NCI-H1092 (cell line): ENCODE data around the gene CLCF1.

Experiments used
- DNase-seq: peaks from one replicate; lab custom pipeline; 2025; lab: John Stamatoyannopoulos, UW

Gene CLCF1

DNA sequence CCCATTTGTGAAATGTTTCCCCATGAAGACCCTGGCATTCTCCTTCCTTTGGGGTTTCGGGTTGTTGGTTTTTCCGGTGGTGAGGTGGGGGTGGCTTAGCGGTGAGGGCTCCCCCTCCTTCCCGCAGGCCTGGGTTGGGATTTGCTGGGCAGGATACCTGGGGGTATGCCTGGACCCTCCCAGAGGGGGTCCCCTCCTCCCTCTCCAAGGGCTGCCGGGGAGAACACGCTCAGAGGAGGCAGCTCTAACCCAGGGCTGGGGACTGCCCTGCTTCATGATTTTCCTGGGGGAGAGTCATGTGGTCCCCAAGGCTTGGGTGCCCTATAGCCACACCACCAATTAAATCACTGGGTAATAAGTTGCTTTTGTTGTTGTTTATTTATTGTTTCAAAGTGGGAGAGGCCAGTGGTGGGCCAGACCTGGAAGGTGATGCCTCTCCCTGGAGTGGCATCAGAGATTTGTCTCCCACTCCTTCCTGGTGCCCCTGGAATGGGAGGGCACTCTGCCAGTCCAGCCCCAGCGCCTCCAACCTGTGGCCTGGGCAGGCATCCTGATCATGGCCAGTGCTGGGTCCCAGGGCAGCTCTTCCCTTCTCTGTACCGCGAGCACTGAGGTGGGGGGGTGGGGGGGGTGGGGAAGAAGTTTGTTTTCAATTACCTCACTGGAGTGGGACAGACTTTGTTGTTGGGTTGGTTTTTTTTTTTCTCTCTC is 1.3 kb upstream of the CLCF1 start:
- DNase-seq: no peak

- no peak for DNase-seq
Measured at GRCh38 chr11:67373648-67374570, 511 bp upstream of the CLCF1 start.

DNA sequence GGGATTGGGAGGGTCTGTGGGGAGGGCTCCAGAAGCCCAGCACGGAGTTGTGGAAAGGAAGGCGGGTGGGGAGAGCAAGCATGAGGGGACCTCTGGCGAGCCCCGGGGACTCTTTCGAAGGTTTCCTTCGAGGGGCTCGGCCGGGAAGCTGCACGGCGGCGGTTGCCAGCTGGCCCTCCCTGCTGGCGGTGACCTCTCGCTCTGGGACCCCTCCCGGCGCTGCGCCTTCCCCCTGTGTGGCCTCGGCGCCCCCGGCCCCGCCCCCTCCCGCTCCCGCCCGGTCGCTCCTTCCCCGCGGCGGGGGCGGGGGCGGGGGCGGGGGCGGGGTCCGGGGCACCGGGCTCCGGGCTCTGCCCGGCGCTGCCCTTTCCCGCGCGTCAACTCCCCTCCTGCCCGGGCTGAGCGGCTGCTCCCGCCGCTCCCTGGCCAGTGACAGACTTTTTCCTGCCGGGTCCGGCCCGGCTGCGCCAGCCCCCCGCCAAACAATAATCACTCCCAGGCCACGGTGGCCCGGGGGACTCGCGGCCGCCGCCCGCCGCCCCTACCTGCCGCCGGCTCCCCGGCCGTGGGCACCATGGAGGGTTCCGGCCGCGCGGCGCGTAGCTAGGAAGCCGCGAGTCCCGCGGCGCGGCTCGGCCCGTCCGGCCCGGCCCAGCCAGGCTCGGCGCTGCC is 941 bp downstream of the CLCF1 start:
- DNase-seq: no peak

DNA sequence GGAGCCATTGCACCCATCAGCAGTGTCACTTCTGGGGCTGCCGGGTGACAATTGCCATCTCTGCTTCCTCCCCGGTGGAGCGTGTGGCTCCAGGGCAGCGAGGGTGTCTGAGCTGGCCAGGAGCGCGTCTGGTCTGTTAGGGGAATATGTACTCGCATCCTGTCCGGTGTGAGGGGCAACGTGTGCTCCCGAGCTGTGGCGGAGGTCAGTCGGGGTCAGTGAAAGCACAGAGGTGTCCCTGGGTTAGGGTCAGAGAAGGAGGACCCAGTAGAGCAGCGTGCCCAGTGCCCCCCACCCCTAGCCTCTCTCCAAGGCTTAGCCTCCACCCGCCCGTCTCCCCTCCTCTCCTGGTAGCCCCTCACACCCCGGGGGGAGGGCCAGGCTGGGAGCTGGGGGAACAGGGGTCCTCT is 1.5 kb downstream of the CLCF1 start:
- no peak for DNase-seq

DNA sequence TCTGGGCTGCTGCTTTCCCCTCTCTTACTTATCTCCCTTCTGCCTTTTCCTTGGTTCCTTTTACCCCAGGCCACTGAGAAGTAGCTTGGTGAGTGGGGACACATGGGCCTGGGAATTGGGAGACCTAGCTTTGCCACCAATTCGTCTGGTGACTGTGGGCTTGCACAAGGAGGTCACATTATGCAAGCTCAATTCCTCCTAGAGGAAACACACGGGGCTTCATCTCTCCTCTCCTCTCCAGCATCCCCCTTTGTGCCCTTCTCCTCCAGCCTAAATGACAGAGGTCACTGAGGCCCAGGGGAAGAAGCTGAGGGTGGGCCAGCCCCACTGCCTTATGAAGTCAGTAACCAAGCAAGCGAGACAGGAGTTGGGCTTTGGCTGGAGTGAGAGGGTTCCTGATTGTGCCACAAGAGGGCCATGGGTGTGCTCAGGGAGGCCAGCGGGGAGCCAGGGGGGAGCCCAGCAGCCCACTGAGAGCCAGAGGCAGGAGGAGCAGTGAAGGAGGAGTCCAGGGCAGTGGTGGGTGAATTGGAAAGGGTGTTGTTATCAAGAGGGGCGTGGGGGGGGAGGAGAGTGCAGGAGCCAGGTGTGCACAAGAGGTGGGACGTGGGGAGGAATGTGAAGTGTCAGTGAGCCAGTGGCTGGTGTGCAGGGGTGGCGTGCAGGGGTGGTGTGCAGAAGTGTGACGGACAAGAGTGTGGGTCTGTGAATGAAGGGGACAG is 2.0 kb downstream of the CLCF1 start:
- DNase-seq: no peak

DNA sequence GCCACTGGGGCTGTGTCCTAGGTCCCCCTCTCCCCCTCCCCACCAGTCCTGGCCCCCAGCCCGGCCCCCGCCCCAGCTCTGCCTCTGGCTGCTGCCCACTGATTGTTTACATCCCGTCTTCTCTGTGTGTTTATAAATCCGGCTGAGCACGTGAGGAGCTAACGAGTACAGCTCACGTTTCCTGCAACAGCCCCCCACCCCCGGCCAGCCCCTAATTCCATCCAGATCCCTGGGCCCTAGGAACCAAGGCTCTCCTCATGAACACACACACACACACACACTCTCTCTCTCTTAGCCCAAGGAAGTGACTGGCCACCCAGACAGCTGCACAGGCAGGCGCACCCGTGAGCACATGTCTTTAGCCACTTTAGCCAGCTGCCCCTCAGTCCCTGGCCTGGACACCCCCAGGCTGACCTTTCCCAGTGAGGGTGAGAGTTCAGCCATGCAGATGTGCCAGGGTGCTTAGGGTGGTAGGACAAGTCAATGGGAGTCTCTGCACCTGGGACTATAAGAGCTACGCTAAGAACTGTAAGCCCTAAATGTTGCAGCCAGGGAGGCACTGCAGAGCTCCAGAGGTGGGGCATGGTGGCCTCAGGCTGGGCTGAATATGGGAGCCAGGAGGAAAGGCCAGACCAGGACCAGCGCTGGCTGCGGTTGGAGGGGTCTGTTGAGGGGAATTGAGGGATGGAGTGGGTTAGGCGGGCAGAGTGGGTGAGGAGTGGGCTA is 2.9 kb downstream of the CLCF1 start:
- DNase-seq: no peak

- DNase-seq: no peak
Measured at GRCh38 chr11:67369801-67370284, 3.6 kb downstream of the CLCF1 start.

DNA sequence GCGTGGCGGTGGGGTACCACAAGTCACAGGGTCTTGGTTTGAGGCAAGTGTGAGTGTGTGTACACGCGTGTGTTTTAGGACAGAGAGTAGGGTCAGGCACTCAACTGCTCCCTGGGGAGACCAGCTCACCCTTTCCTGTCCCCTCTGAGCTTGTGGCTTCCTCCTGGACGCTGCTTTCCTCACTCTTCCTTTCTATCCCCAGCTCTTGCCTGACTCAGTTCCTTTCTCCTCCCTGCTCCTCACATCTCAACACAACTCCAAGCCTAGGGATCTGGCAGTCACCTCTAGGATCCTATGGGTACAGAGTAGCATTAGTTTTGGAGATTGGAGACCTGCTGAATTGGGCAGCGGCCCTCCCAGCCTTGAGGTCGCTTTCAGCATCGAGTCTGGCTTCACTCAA is 4.1 kb downstream of the CLCF1 start:
- DNase-seq: no peak

- no peak for DNase-seq
Measured at GRCh38 chr11:67368621-67369020, 4.8 kb downstream of the CLCF1 start.

DNA sequence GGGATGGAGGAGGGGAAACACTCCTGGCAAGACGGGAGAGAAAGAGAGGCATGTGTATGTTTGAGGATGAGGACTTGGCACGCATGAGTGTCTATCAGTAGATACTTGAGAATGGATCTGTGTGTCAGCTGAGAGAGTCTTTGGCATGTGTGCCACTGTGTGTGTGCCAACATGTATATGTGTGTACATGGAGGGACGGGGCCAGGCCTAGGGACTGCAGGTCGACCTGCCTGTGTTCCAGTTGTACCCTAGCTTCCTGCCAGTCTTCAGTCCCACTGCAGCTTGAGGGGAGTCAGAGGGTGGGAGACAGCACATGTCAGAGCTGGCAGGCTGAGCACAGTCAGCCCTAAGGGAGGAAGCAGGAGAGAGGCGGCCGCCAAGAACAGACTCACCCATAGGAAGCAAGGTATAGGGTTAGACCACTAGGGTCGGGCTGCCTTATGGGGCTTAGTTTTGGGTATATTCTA is 5.6 kb downstream of the CLCF1 start:
- DNase-seq: no peak

GRCh38 chr11:67366961-67367760 is 6.2 kb downstream of the CLCF1 start:
- no peak for DNase-seq

GRCh38 chr11:67366546-67366945 is 6.9 kb downstream of the CLCF1 start:
- no peak for DNase-seq

GRCh38 chr11:67365736-67366444 is 7.5 kb downstream of the CLCF1 start:
- DNase-seq: no peak

DNA sequence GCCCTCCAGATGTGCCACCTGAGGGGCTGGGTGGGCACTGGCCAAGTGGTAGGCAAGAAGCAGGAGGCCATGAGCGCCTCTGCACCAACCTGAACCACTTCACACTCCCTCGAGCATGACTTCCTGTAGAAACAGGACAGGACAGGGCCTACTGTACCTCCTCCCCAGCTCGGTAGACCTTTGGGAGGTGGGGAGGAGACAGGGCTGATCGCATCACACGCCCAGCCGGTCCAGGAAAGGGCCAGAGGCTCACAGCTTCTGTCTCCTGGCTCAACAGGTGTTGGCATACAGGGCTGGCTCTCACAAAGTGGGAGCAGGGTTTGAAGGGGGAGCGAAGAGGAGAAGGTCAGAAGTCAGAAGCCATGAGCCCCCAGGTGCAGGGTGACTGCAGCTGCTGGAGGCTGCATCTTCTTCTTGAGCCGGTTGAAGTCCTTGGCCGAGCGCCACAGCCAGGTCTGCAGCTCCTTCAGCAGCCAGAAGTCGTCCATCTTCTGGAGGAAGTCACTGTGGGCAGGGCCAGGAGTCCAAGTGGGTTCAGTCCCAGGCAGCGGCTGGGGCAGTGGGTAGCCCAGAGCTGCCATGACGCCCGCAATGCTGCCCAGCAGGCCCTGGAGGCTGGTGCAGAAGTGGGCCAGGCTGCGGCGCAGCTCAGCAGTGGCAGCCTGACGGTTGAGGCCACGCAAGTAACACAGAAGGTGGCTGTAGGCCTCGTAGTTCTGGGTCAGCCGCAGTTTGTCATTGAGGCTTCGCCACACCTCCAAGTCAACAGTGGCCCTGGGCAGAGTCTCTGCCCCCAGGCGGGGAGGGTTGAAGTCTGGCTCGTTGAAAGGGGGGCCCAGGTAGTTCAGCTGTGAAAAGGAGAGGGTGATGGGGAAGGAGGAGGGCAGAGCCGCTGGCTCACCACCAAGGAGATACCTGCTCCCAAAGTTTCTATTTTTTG is 8.3 kb downstream of the CLCF1 start:
- no peak for DNase-seq

GRCh38 chr11:67364169-67364568 is 9.2 kb downstream of the CLCF1 start:
- no peak for DNase-seq

DNA sequence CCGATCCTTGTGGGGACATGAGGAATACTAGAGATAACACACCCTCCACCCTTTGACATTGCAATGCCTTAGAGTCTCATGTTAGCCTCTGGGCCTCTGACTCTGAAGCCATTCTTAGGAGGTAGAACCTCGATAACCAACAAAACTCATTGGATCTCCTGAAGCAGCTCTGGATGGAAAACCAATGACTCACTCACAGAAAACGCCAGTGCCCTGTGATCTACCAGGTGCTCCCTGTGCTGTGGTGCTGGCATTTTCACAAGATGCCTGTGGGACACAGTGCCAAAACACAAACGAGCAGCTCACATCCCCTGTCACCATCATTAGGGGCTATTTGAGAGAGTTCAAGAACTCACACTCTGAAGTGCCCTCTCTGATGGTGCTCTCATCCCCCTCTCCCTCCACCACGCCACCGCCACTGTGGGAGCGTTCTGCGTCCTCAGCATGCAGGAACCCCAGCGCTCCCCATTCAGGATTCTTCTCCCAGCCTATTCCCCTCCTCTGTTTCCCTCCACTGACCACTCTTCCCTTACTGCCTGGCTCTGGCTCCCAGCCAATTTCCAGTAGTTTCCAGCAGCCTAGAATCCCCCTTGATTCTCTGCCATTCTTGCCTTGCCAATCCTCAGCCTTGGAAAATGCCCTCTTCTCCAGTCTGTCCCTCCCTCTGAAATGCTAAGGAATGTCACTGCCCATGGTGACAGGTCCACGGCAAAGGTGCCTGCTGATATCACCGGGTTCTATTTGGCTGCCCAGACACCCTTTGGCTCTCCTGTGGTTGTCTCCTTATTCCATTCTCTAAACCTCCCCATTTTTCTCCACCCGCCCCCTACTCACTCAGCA is 15.3 kb downstream of the CLCF1 start:
- no peak for DNase-seq

GRCh38 chr11:67356864-67357561 is 16.4 kb downstream of the CLCF1 start:
- DNase-seq: no peak
